Measurements from ENCODE around the gene C1QTNF1.

Gene C1QTNF1

DNA sequence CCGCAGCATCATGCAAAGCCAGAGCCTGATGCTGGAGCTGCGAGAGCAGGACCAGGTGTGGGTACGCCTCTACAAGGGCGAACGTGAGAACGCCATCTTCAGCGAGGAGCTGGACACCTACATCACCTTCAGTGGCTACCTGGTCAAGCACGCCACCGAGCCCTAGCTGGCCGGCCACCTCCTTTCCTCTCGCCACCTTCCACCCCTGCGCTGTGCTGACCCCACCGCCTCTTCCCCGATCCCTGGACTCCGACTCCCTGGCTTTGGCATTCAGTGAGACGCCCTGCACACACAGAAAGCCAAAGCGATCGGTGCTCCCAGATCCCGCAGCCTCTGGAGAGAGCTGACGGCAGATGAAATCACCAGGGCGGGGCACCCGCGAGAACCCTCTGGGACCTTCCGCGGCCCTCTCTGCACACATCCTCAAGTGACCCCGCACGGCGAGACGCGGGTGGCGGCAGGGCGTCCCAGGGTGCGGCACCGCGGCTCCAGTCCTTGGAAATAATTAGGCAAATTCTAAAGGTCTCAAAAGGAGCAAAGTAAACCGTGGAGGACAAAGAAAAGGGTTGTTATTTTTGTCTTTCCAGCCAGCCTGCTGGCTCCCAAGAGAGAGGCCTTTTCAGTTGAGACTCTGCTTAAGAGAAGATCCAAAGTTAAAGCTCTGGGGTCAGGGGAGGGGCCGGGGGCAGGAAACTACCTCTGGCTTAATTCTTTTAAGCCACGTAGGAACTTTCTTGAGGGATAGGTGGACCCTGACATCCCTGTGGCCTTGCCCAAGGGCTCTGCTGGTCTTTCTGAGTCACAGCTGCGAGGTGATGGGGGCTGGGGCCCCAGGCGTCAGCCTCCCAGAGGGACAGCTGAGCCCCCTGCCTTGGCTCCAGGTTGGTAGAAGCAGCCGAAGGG lies 24.2 kb downstream of the C1QTNF1 start:
- H3K9me3 Mint-ChIP-seq: peaks cover 3% of the 10 kb centered on the region
- no peak overlapping the region for H3K4me3 Mint-ChIP-seq
- peaks cover 11% of the 10 kb centered on the region for H3K4me1 Mint-ChIP-seq
- no peaks in the 10 kb centered on the region for H3K36me3 Mint-ChIP-seq
- H3K27me3 Mint-ChIP-seq: no peaks in the 10 kb centered on the region
- no peak overlapping the region for H3K27ac Mint-ChIP-seq

DNA sequence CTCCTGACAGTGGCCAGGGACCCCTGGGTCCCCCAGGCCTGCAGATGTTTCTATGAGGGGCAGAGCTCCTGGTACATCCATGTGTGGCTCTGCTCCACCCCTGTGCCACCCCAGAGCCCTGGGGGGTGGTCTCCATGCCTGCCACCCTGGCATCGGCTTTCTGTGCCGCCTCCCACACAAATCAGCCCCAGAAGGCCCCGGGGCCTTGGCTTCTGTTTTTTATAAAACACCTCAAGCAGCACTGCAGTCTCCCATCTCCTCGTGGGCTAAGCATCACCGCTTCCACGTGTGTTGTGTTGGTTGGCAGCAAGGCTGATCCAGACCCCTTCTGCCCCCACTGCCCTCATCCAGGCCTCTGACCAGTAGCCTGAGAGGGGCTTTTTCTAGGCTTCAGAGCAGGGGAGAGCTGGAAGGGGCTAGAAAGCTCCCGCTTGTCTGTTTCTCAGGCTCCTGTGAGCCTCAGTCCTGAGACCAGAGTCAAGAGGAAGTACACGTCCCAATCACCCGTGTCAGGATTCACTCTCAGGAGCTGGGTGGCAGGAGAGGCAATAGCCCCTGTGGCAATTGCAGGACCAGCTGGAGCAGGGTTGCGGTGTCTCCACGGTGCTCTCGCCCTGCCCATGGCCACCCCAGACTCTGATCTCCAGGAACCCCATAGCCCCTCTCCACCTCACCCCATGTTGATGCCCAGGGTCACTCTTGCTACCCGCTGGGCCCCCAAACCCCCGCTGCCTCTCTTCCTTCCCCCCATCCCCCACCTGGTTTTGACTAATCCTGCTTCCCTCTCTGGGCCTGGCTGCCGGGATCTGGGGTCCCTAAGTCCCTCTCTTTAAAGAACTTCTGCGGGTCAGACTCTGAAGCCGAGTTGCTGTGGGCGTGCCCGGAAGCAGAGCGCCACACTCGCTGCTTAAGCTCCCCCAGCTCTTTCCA lies 25.1 kb downstream of the C1QTNF1 start:
- Mint-ChIP-seq H3K36me3 (peaks cover 2% of the 10 kb centered on the region), H3K9me3 (peaks cover 5% of the 10 kb centered on the region), H3K4me1 (peaks cover 11% of the 10 kb centered on the region), H3K4me3 (no peak overlapping the region), H3K27me3 (peaks cover under 1% of the 10 kb centered on the region), H3K27ac (no peak overlapping the region)

DNA sequence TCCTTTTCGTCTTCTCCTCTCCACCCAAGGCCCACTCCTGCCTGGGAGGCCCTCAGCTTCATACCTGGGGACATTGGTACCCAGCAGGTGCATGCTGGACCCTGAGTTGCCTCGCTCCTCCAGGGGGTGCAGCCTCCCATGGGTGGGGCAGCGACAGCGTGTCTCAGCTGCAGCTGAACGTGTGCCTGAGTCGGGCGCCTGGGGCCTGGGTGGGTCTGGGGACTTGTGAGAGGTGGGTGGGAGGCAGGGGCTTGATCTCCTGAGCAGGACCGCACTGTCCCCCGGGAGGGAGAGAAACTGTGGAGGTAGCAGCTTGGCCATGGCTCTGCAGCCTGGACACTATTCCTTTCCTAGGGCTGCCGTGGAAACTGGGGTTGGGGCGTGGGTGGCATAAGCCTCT lies 25.9 kb downstream of the C1QTNF1 start:
- H3K4me3 Mint-ChIP-seq: no peak overlapping the region
- no peak overlapping the region for H3K27ac Mint-ChIP-seq
- H3K27me3 Mint-ChIP-seq: peaks cover 3% of the 10 kb centered on the region
- peaks cover 11% of the 10 kb centered on the region for H3K4me1 Mint-ChIP-seq
- peaks cover 2% of the 10 kb centered on the region for H3K36me3 Mint-ChIP-seq
- H3K9me3 Mint-ChIP-seq: peaks cover 9% of the 10 kb centered on the region

DNA sequence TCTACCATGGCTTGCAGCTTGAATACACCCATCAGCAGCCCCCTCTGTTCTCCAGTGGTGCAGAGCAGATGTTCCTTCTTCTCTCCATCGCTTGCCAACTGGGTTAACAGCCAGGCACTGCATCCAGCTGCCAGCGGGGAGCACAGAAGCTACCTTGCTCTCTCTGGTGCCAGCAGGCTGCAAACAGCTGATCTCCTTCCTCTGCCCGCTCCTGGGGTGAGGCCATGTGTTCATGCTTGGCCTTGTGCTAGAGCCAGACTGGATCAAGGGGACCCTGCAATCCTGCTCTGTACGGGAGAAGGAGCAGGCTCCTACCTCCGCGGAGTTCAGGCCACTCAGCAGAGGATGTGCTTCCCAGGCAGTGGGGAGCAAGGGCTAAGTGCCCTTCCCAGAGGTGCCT lies 26.6 kb downstream of the C1QTNF1 start:
- H3K27me3 Mint-ChIP-seq: peaks cover 3% of the 10 kb centered on the region
- peaks cover 9% of the 10 kb centered on the region for H3K9me3 Mint-ChIP-seq
- H3K4me1 Mint-ChIP-seq: peaks cover 5% of the 10 kb centered on the region
- no peak overlapping the region for H3K27ac Mint-ChIP-seq
- peaks cover 2% of the 10 kb centered on the region for H3K36me3 Mint-ChIP-seq
- H3K4me3 Mint-ChIP-seq: no peak overlapping the region

DNA sequence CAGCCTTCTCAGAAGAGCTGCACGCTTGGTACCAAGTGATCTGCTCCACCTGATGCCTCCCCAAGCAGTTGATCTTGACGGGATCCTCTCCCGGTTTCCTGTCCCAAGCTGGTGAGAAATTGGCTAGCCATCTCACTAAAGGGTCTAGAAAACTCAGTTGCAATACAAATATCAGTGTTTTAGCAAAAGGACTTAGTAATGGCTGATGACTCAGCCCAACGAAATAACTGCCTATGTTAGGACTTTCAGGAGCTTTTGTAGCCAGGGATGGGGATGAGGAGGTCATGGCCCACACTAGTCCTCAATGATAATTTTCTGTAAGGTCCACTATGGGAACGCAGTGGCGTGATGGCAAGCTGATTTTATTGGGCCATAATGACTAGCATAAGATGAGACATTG lies 27.3 kb downstream of the C1QTNF1 start:
- Mint-ChIP-seq H3K27me3 (peaks cover 3% of the 10 kb centered on the region), H3K36me3 (peaks cover 2% of the 10 kb centered on the region), H3K4me3 (no peak overlapping the region), H3K27ac (no peak overlapping the region), H3K9me3 (peaks cover 9% of the 10 kb centered on the region), H3K4me1 (no peaks in the 10 kb centered on the region)

DNA sequence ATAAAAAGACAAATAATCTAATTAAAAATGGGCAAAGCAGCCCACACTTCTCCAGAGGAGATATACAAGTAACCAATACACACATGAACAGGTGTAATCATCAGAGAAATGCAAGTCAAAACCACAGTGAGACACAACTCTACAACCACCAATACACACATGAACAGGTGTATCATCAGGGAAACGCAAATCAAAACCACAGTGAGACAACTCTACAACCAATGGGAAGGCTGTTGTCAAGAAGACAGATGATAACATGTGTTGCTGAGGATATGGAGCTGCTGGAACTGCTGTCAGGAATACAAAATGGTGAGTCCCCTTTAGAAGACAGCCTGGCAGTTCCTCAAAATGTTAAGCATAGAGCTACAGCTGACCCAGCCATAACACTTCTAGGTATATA lies 28.2 kb downstream of the C1QTNF1 start:
- H3K9me3 Mint-ChIP-seq: peaks cover 9% of the 10 kb centered on the region
- no peak overlapping the region for H3K4me3 Mint-ChIP-seq
- peaks cover 2% of the 10 kb centered on the region for H3K36me3 Mint-ChIP-seq
- no peak overlapping the region for H3K27ac Mint-ChIP-seq
- H3K4me1 Mint-ChIP-seq: no peaks in the 10 kb centered on the region
- H3K27me3 Mint-ChIP-seq: peaks cover 4% of the 10 kb centered on the region

DNA sequence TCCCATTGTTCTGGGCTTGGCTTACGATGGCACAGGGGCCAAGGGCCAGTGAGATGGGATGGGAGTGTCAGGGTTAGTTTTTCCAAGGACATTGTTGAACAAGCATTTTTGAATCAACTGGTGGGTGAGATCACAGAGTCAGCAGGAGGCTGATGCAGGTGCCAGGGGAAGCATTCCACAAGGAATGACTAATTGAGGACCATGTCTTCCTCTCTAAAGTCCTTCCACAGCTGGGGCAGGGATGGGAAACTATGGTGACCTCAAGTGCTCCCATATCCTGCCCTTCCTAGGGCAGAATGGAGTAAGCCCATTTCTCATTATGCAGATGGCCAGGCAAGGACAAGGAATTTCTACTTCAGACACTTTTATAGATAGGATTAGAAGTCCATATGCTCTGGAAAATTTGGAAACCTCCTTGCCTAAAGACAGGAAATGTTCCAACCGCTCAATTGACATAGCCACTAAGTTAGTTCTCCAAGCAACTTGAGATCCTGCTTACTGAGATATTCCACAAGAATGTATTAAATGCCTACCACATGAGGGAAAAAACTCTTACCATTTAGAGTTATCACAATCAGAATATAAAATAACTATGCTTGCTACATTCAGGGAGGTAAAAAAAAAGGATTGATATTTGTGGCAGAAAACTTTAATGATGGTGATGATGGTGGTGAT lies 29.4 kb downstream of the C1QTNF1 start:
- no peak overlapping the region for H3K27ac Mint-ChIP-seq
- H3K27me3 Mint-ChIP-seq: peaks cover 4% of the 10 kb centered on the region

DNA sequence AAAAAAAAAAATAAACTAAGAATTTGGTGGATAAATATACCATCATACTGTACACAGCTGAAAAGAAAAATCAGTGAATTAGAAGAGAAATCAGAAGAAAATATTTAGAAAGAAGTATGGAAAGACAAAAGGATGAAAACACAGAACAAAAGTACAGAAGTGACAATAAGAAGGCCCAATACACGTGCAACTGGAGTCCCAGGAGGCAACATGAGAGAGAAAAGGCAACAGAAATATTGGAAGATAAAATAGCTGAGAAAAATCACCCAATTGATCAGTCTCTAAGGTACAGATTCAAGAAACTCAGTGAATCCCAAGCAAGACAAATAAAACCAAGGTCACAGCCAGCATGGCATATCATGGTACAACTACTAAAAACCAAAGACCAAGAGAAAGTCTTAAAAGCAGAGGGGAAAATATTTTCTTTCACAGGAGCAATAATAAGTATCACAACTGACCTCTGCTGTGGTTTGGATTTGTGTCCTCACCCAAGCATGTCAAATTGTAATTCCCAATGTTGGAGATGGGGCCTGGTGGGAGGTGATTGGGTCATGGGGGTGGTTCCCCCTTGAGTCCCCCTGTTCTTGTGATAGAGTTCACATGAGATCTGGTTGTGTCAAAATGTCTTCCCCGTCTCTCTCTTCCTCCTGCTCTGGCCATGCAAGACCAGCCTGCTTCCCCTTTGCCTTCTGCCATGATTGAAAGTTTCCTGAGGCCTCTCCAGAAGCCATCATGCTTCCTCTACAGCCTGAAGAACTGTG lies 30.4 kb downstream of the C1QTNF1 start:
- Mint-ChIP-seq H3K27ac (peak overlapping the region; percentile 43), H3K27me3 (peaks cover 4% of the 10 kb centered on the region)

More for the DNA sequence above, 29.4 kb downstream of the C1QTNF1 start:
- Mint-ChIP-seq H3K36me3 (peaks cover 2% of the 10 kb centered on the region), H3K4me3 (no peak overlapping the region), H3K9me3 (peaks cover 9% of the 10 kb centered on the region), H3K4me1 (no peaks in the 10 kb centered on the region)

DNA sequence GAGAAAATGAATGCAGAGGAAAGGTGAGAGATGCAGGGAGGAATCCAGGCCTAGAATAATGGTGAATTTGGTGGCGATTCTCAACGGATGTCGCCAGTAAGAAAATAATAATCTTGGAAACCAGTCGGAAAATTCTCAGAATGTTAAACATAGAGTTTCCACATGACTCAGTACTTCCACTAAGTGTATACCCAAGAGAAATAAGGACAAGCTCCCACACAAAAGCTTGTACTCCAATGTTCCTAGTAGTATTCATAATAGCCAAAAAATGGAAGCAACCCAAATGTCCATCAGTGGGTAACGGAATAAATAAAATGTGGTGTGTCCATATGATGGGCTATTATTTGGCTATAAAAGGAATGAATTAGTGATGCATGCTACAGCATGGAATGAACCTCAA lies 31.2 kb downstream of the C1QTNF1 start:
- no peak overlapping the region for H3K27ac Mint-ChIP-seq
- peaks cover 5% of the 10 kb centered on the region for H3K4me1 Mint-ChIP-seq
- peaks cover 4% of the 10 kb centered on the region for H3K27me3 Mint-ChIP-seq
- H3K4me3 Mint-ChIP-seq: no peak overlapping the region
- peaks cover 2% of the 10 kb centered on the region for H3K36me3 Mint-ChIP-seq
- H3K9me3 Mint-ChIP-seq: peaks cover 9% of the 10 kb centered on the region

More for the DNA sequence above, 30.4 kb downstream of the C1QTNF1 start:
- no peak overlapping the region for H3K4me3 Mint-ChIP-seq
- H3K36me3 Mint-ChIP-seq: peaks cover 2% of the 10 kb centered on the region
- H3K9me3 Mint-ChIP-seq: peaks cover 9% of the 10 kb centered on the region
- H3K4me1 Mint-ChIP-seq: peaks cover 5% of the 10 kb centered on the region

DNA sequence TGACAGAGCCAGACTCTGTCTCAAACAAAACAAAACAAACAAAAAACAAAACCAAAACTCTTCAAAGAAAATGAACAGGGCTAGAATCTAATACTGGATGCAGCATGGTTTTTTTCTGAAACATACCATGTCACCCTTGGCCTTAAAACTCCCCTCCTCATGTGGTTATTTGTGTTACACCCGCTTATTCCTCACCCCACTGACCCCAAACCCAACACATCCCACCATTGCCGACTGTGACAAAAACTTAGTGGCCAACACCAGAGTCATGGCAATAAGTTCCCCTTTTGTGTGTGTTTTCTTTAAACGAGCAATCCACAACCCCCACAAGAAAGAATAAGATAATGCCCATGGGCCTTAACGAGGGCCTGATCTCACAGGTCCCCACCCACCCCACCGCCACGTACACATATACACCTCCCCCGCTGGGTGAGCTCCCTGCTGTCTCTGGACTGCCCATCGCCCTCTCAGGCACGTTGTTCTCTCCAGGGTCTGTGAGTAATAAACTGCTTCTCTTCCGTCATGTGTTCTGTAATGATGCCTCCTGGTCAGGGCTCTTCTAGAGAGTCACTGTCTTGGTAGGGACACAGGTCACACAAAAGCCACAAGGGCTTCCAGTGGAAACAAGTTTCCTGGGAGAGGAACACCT lies 33.9 kb downstream of the C1QTNF1 start:
- peaks cover 4% of the 10 kb centered on the region for H3K27me3 Mint-ChIP-seq
- H3K36me3 Mint-ChIP-seq: peaks cover 2% of the 10 kb centered on the region
- H3K4me3 Mint-ChIP-seq: no peak overlapping the region
- no peak overlapping the region for H3K27ac Mint-ChIP-seq
- H3K9me3 Mint-ChIP-seq: peaks cover 9% of the 10 kb centered on the region
- peaks cover 5% of the 10 kb centered on the region for H3K4me1 Mint-ChIP-seq

DNA sequence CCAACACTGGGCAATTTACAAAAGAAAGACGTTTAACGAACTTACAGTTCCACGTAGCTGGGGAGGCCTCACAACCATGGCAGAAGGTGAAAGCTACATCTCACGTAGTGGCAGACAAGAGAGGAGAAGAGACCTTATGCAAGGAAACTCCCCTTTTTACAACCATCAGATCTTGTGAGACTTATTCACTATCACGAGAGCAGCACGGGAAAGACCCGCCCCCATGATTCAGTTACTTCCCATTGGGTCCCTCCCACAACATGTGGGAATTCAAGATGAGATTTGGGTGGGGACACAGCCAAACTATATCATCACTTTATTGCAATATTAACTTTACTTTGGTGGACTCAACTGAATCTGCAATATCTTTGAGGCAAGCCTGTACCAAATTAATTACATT lies 38.7 kb downstream of the C1QTNF1 start:
- Mint-ChIP-seq H3K36me3 (no peaks in the 10 kb centered on the region), H3K9me3 (no peaks in the 10 kb centered on the region), H3K27me3 (no peaks in the 10 kb centered on the region), H3K4me3 (no peak overlapping the region), H3K4me1 (peaks cover 11% of the 10 kb centered on the region), H3K27ac (no peak overlapping the region)

DNA sequence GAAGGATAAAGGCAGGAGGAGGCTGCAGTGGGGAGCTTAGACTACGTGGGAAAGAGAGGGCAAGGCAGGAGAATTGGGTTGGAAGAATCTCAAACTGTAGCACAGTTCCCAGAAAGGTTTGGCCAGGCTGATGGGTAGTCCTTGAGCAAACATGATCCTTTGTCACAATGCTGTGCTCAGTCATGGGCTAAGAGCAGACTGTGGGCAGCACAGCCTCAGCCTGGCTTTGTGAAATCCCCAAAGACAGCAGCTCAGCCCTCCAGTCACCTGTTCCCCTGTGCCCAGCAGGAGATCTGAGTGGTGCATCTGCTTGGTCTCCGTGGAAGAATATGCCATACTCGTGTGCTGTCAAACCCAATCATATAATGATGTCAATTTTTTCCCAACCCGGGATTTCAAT lies 40.1 kb downstream of the C1QTNF1 start:
- Mint-ChIP-seq H3K27me3 (no peaks in the 10 kb centered on the region), H3K9me3 (no peaks in the 10 kb centered on the region), H3K4me3 (no peak overlapping the region), H3K4me1 (peaks cover 6% of the 10 kb centered on the region), H3K27ac (no peak overlapping the region), H3K36me3 (no peaks in the 10 kb centered on the region)

DNA sequence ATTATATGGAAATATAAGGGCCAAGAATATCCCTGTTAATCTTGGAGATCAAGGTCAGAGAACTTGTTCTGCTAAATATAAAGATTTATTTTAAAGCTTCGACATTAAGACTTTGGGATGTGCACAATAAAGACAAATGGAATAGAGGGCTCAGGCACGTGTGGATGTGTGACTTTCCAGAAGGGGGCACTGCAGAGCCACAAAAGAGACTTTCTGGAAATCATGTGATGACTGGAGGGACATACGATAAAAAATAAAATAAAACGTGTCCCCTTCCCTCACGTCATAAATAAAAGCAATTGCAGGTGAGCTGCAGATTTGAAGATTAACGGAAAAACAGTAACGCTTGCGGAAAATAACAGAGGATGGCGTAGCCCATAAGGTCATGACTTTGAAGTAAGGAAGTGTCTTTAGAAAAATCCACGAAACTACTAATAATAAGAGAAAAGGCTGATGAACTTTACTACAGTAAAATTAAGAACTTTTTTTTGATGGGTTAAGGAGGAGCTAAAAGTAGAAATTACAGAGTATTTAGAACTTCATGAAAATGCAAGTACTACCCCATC lies 41.2 kb downstream of the C1QTNF1 start:
- Mint-ChIP-seq H3K4me1 (peaks cover 6% of the 10 kb centered on the region), H3K9me3 (no peaks in the 10 kb centered on the region), H3K27ac (peak overlapping the region; percentile 76), H3K27me3 (no peaks in the 10 kb centered on the region), H3K4me3 (peak overlapping the region; percentile 47), H3K36me3 (no peaks in the 10 kb centered on the region)

DNA sequence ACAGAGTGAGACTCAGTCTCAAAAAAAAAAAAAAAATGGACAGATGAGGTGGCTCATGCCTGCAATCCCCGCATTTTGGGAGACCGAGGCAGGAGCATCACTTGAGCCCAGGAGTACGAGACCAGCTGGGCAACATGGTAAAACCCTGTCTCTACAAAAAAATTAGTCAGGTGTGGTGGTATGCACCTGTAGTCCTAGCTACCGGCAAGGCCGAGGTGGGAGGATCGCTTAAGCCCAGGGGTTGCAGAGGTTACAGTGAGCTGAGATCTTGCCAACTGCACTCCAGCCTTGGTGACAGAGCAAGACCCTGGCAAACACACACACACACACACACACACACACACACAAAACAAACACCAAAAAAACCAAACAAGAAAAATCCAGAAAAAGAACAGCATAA lies 43.0 kb downstream of the C1QTNF1 start:
- Mint-ChIP-seq H3K36me3 (no peaks in the 10 kb centered on the region), H3K4me3 (no peak overlapping the region), H3K4me1 (peaks cover 6% of the 10 kb centered on the region), H3K27ac (no peak overlapping the region), H3K27me3 (no peaks in the 10 kb centered on the region), H3K9me3 (no peaks in the 10 kb centered on the region)

All from activated naive CD4-positive, alpha-beta T cell treated with anti-CD3 and anti-CD28 coated beads, Interleukin-2, amount 50 U/mL, for 24 hours (primary cell).